SK-N-SH (cell line): Measurements from ENCODE around the gene NOCT. TPM values are rescaled to one million over a fixed set of nuclear protein-coding genes. Genes with fewer than 3 reads are reported as not detected.

ENCODE experiments used
- CTCF ChIA-PET: fragments of 300-600, 350-600 bp; formaldehyde crosslinking; extraction: SDS; loops from one replicate; lab custom pipeline; 2021; lab: Yijun Ruan, JAX
- POLR2A ChIA-PET: fragments of 350-600 bp; sonication (Branson Sonifier 250); formaldehyde crosslinking; extraction: SDS; loops from one replicate; lab custom pipeline; 2020; ENCODE audit warnings: antibody characterized with exemption, inconsistent platforms; lab: Yijun Ruan, JAX
- DNase-seq: peaks from one replicate; pipeline ENCODE4 v3.0.0; 2012
- H2AFZ ChIP-seq: fragments of 200-600 bp; sonication (generic); 2 replicates; pipeline ENCODE4 v1.8.1; 2016; ENCODE audit warnings: antibody characterized with exemption, mild to moderate bottlenecking, low read depth
- H3F3A ChIP-seq: fragments of 200-600 bp; sonication (generic); replicated peaks from 2 replicates; pipeline ENCODE3; 2016; ENCODE audit warnings: antibody characterized with exemption, mild to moderate bottlenecking; ENCODE audit not compliant: insufficient read depth
- H3K27ac ChIP-seq, 2 experiments: fragments of 200-500 bp in 1 of 2; fragments of 200-600 bp in 1 of 2; sonication (Bioruptor generic) in 1 of 2; sonication (generic), shearing (Covaris generic) in 1 of 2; 2 replicates each; pipeline versions ENCODE4 v1.5.1 to v1.6.1; 2014 to 2016; ENCODE audit warnings: low read depth in 2 of 2, inconsistent platforms in 1 of 2, low read length in 1 of 2, mild to moderate bottlenecking in 1 of 2, mixed read lengths in 1 of 2
- H3K27me3 ChIP-seq: fragments of 200-600 bp; sonication (generic), shearing (Covaris generic); 2 replicates; pipeline ENCODE4 v1.6.1; 2016; ENCODE audit warnings: mixed run types; ENCODE audit not compliant: insufficient read depth
- H3K36me3 ChIP-seq, 2 experiments: fragments of 200-500 bp in 1 of 2; fragments of 200-600 bp in 1 of 2; sonication (Bioruptor generic) in 1 of 2; sonication (generic) in 1 of 2; replicated peaks in 1 of 2; 2 replicates each; pipeline versions ENCODE3 to v1.5.1; 2014 to 2016; ENCODE audit warnings: low read length in 1 of 2, mild to moderate bottlenecking in 1 of 2; ENCODE audit not compliant: insufficient read depth in 2 of 2, control insufficient read depth in 1 of 2
- H3K4me1 ChIP-seq, 2 experiments: fragments of 200-500 bp in 1 of 2; fragments of 200-600 bp in 1 of 2; sonication (Bioruptor generic) in 1 of 2; sonication (generic), shearing (Covaris generic) in 1 of 2; 2 replicates each; pipeline versions ENCODE4 v1.5.1 to v1.6.1; 2014 to 2016; ENCODE audit warnings: low read depth in 1 of 2, low read length in 1 of 2, mixed run types in 1 of 2; ENCODE audit not compliant: insufficient read depth in 2 of 2, control insufficient read depth in 1 of 2
- H3K4me2 ChIP-seq: fragments of 200-600 bp; sonication (generic), shearing (Covaris generic); 2 replicates; pipeline ENCODE4 v1.6.1; 2017; ENCODE audit warnings: mixed run types
- H3K4me3 ChIP-seq, 2 experiments: fragments of 200-500 bp in 1 of 2; fragments of 200-600 bp in 1 of 2; sonication (Bioruptor generic) in 1 of 2; sonication (generic), shearing (Covaris generic) in 1 of 2; 2 replicates each; pipeline versions ENCODE4 v1.5.1 to v1.8.1; 2014 to 2016; ENCODE audit warnings: low read depth in 2 of 2, inconsistent platforms in 1 of 2, low read length in 1 of 2, mild to moderate bottlenecking in 1 of 2, mixed read lengths in 1 of 2, moderate library complexity in 1 of 2
- H3K79me2 ChIP-seq: fragments of 200-600 bp; sonication (generic); 2 replicates; pipeline ENCODE4 v1.8.1; 2017; ENCODE audit warnings: mild to moderate bottlenecking; ENCODE audit not compliant: insufficient read depth
- H3K9ac ChIP-seq: fragments of 200-600 bp; sonication (generic); 2 replicates; pipeline ENCODE4 v1.6.1; 2017; ENCODE audit warnings: mixed run types
- H3K9me2 ChIP-seq: fragments of 200-600 bp; sonication (generic); 2 replicates; pipeline ENCODE4 v1.6.1; 2017; ENCODE audit warnings: mixed run types
- H3K9me3 ChIP-seq: fragments of 200-600 bp; sonication (generic); 2 replicates; pipeline ENCODE4 v1.6.1; 2017; ENCODE audit warnings: mixed run types, mild to moderate bottlenecking, moderate library complexity
- H4K20me1 ChIP-seq: fragments of 200-600 bp; sonication (generic); 2 replicates; pipeline ENCODE4 v1.6.1; 2017; ENCODE audit warnings: mild to moderate bottlenecking, mixed run types; ENCODE audit not compliant: insufficient read depth
- ELF1 ChIP-seq: IDR thresholded peaks from 2 replicates; pipeline ENCODE4 v1.4.0; 2012
- GATA2 ChIP-seq: sonication (generic); formaldehyde crosslinking; IDR thresholded peaks from 2 replicates; pipeline ENCODE4 v1.5.0; 2020; ENCODE audit warnings: mild to moderate bottlenecking, missing genetic modification reagents
- JUND ChIP-seq: IDR thresholded peaks from 2 replicates; pipeline ENCODE4 v1.4.0; 2012
- MEF2A ChIP-seq: IDR thresholded peaks from 2 replicates; pipeline ENCODE4 v1.4.0; 2012; ENCODE audit warnings: low read depth, borderline replicate concordance
- MXI1 ChIP-seq: IDR thresholded peaks from 2 replicates; pipeline ENCODE4 v1.6.1; 2012; ENCODE audit warnings: mild to moderate bottlenecking, low read depth, low read length, improper control_type of control experiment
- NFIC ChIP-seq: IDR thresholded peaks from 2 replicates; pipeline ENCODE4 v1.4.0; 2012; ENCODE audit warnings: borderline replicate concordance
- NRF1 ChIP-seq: IDR thresholded peaks from 2 replicates; pipeline ENCODE4 v1.6.1; 2012; ENCODE audit warnings: low read depth, mild to moderate bottlenecking, low read length
- RAD21 ChIP-seq: IDR thresholded peaks from 2 replicates; pipeline ENCODE4 v1.6.1; 2012; ENCODE audit warnings: mild to moderate bottlenecking, low read length
- RCOR1 ChIP-seq: fragments of 150-350 bp; IDR thresholded peaks from 2 replicates; pipeline ENCODE4 v1.6.1; 2017; ENCODE audit warnings: antibody characterized with exemption, low read length
- RFX5 ChIP-seq: IDR thresholded peaks from 2 replicates; pipeline ENCODE4 v1.6.1; 2012; ENCODE audit warnings: mild to moderate bottlenecking, improper control_type of control experiment, low read length
- RXRA ChIP-seq: IDR thresholded peaks from 2 replicates; pipeline ENCODE4 v1.4.0; 2012; ENCODE audit warnings: low read depth, mild to moderate bottlenecking, borderline replicate concordance
- SMC3 ChIP-seq: IDR thresholded peaks from 2 replicates; pipeline ENCODE4 v1.6.1; 2012; ENCODE audit warnings: low read depth, low read length, improper control_type of control experiment
- TEAD4 ChIP-seq: IDR thresholded peaks from 2 replicates; pipeline ENCODE4 v1.4.0; 2012; ENCODE audit warnings: mild to moderate bottlenecking, borderline replicate concordance; ENCODE audit not compliant: insufficient read depth
- WGBS: methylation state at CpG from one replicate; pipeline ENCODE4 v1.1.6; 2017; ENCODE audit warnings: low lambda C conversion rate; 5-methylcytosine and 5-hydroxymethylcytosine counted together
- polyA plus RNA-seq, 3 experiments: library from polyadenylated mRNA; depleted of rRNA; stranded (reverse); fragments of >200 nt; gene quantifications; 2 replicates each; pipeline ENCODE4 v1.2.3, GENCODE V29; 2012
- TF ChIP-seq, protein P1 (sequence below): IDR thresholded peaks from 2 replicates; pipeline ENCODE4; 2012
- TF ChIP-seq, protein P2 (sequence below): fragments of 150-350 bp; IDR thresholded peaks from 2 replicates; pipeline ENCODE4 v1.6.1; 2016; ENCODE audit warnings: mild to moderate bottlenecking, low read depth, low read length
- TF ChIP-seq, protein P3 (sequence below): IDR thresholded peaks from 2 replicates; pipeline ENCODE4 v1.4.0; 2012; ENCODE audit warnings: low read depth
- TF ChIP-seq, protein P4 (sequence below): fragments of 200-600 bp; sonication (generic); IDR thresholded peaks from 2 replicates; pipeline ENCODE4 v1.6.1; 2017; ENCODE audit warnings: antibody characterized with exemption, mild to moderate bottlenecking, moderate library complexity

The NOCT gene
- polyA plus RNA-seq, 1 of the 3 experiments (the other 2 are of a cell fraction) = 3.8 TPM

DNA sequence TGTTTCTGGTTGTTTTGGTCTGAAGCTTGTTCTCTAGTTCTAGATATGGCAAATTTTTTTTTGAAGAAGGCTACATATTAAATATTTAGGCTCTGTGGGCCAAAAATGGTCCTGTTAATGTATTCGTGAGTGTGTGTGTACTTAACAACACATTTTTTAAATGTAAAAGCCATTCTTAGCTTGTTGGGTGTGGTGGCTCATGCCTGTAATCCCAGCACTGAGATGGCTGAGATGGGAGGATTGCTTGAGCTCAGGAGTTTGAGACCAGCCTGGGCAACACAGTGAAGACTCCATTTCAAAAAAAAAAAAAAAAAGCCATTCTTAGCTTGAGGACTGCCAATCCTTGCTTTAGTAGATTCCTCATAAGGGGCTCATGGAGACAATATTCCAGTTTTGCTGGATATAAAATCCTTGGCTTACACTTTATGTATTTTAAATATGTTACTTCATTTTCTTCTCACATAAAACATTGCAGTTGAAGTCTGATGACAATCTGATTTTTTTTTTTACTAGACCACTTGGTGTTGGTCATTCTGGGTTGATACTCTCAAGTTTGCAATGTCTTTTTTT lies 23.4 kb downstream of the NOCT start:
- CTCF ChIA-PET = interaction anchor here (1.0 to 1.4 kb wide), 2 partner anchors 8 to 45 kb away, joined by 3 to 7 read pairs; no protein-coding TSS in a partner anchor
- Histone ChIP-seq H3K79me2 (peaks cover 99% of the 10 kb centered on the region), H3K4me3 (no peak overlapping the region), H3K9ac (no peak overlapping the region), H3K4me1 (no peaks in the 10 kb centered on the region; a peak in 2 of 4 replicates), H3K4me2 (no peak overlapping the region), H2AFZ (no peak overlapping the region), H3K36me3 (peaks cover 8 to 36% of the 10 kb centered on the region in 2 experiments), H4K20me1 (peaks cover 42% of the 10 kb centered on the region), H3K9me3 (no peaks in the 10 kb centered on the region), H3K27me3 (no peaks in the 10 kb centered on the region), H3F3A (peaks cover 27% of the 10 kb centered on the region), H3K27ac (no peak overlapping the region), H3K9me2 (no peaks in the 10 kb centered on the region)
- POLR2A ChIA-PET = no interaction called here
- DNase-seq = no peak
- no peak for TF ChIP-seq MEF2A
- no peak for TF ChIP-seq RAD21
- no peak for TF ChIP-seq ELF1
- TF ChIP-seq SMC3 = no peak
- no peak for TF ChIP-seq RXRA
- no peak for TF ChIP-seq JUND
- TF ChIP-seq, protein P1, sequence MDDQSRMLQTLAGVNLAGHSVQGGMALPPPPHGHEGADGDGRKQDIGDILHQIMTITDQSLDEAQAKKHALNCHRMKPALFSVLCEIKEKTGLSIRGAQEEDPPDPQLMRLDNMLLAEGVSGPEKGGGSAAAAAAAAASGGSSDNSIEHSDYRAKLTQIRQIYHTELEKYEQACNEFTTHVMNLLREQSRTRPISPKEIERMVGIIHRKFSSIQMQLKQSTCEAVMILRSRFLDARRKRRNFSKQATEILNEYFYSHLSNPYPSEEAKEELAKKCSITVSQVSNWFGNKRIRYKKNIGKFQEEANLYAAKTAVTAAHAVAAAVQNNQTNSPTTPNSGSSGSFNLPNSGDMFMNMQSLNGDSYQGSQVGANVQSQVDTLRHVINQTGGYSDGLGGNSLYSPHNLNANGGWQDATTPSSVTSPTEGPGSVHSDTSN = no peak
- no peak for TF ChIP-seq NRF1
- TF ChIP-seq, protein P2, sequence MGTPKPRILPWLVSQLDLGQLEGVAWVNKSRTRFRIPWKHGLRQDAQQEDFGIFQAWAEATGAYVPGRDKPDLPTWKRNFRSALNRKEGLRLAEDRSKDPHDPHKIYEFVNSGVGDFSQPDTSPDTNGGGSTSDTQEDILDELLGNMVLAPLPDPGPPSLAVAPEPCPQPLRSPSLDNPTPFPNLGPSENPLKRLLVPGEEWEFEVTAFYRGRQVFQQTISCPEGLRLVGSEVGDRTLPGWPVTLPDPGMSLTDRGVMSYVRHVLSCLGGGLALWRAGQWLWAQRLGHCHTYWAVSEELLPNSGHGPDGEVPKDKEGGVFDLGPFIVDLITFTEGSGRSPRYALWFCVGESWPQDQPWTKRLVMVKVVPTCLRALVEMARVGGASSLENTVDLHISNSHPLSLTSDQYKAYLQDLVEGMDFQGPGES = no peak
- TF ChIP-seq, protein P3, sequence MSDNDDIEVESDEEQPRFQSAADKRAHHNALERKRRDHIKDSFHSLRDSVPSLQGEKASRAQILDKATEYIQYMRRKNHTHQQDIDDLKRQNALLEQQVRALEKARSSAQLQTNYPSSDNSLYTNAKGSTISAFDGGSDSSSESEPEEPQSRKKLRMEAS = no peak
- no peak for TF ChIP-seq MXI1
- TF ChIP-seq RFX5 = no peak
- WGBS = 100% methylated on average over 1 of the region's 1 CpG

DNA sequence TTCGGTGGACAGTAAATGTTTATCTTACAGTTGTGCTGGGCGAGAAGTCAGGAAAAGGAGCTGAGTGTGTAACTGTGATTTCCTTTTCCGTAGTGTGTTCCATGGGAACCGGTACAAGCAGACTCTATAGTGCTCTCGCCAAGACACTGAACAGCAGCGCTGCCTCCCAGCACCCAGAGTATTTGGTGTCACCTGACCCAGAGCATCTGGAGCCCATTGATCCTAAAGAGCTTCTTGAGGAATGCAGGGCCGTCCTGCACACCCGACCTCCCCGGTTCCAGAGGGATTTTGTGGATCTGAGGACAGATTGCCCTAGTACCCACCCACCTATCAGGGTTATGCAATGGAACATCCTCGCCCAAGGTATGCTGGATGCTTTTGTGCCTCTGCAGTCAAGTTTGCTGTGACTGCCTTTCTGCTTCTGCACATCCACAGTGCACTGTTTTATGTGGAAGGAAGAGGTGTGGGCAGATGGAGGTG lies 27.4 kb downstream of the NOCT start:
- POLR2A ChIA-PET = no interaction called here
- CTCF ChIA-PET = interaction anchor here (6.8 kb wide), 1 partner anchor 12 kb away, joined by 52 read pairs; no protein-coding TSS in a partner anchor
- Histone ChIP-seq H3K27ac (no peak overlapping the region), H3K9me3 (no peaks in the 10 kb centered on the region), H3K36me3 (peaks cover 31 to 54% of the 10 kb centered on the region in 2 experiments), H2AFZ (no peak overlapping the region), H4K20me1 (peaks cover 36% of the 10 kb centered on the region; the same call in 1 of the 2 replicates), H3K79me2 (peaks cover 94% of the 10 kb centered on the region), H3K9me2 (no peaks in the 10 kb centered on the region), H3K9ac (no peak overlapping the region), H3F3A (peaks cover 37% of the 10 kb centered on the region), H3K4me3 (no peak overlapping the region), H3K4me1 (no peaks in the 10 kb centered on the region; a peak in 1 of 4 replicates), H3K4me2 (no peak overlapping the region), H3K27me3 (no peaks in the 10 kb centered on the region)
- WGBS = 96% methylated on average over 6 of the region's 10 CpGs
- TF ChIP-seq NFIC = no peak
- TF ChIP-seq, protein P4, sequence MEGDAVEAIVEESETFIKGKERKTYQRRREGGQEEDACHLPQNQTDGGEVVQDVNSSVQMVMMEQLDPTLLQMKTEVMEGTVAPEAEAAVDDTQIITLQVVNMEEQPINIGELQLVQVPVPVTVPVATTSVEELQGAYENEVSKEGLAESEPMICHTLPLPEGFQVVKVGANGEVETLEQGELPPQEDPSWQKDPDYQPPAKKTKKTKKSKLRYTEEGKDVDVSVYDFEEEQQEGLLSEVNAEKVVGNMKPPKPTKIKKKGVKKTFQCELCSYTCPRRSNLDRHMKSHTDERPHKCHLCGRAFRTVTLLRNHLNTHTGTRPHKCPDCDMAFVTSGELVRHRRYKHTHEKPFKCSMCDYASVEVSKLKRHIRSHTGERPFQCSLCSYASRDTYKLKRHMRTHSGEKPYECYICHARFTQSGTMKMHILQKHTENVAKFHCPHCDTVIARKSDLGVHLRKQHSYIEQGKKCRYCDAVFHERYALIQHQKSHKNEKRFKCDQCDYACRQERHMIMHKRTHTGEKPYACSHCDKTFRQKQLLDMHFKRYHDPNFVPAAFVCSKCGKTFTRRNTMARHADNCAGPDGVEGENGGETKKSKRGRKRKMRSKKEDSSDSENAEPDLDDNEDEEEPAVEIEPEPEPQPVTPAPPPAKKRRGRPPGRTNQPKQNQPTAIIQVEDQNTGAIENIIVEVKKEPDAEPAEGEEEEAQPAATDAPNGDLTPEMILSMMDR = no peak
- TF ChIP-seq RCOR1 = no peak
- no peak for TF ChIP-seq GATA2 (CRISPR knock-in tag)
- TF ChIP-seq TEAD4 = no peak
- no peak for DNase-seq
